IPS DF 6.9 (cell line): ENCODE data around the gene INKA2.
"Not testable (repeated sequence)": the region's sequence is repeated elsewhere in the genome, so short reads cannot be mapped to it uniquely, and the experiment has no call there.

Experiments
- DNase-seq: peaks from one replicate; pipeline ENCODE4 v3.0.0-alpha.2; 2013; ENCODE audit warnings: low read depth, low spot score
- H3K27ac ChIP-seq: one replicate; pipeline ENCODE4 v1.5.1; 2013; ENCODE audit warnings: low read length, control low read depth
- H3K27me3 ChIP-seq: 2 replicates; pipeline ENCODE4 v1.6.1; 2013; ENCODE audit warnings: mild to moderate bottlenecking, low read length; ENCODE audit not compliant: control insufficient read depth, insufficient read depth
- H3K36me3 ChIP-seq: 2 replicates; pipeline ENCODE4 v1.6.1; 2013; ENCODE audit warnings: low read length; ENCODE audit not compliant: control insufficient read depth, insufficient read depth
- H3K4me1 ChIP-seq: 2 replicates; pipeline ENCODE4 v1.6.1; 2013; ENCODE audit warnings: low read length; ENCODE audit not compliant: control insufficient read depth, insufficient read depth
- H3K4me3 ChIP-seq: 2 replicates; pipeline ENCODE4 v1.5.1; 2013; ENCODE audit warnings: mild to moderate bottlenecking, low read length
- H3K9me3 ChIP-seq: 2 replicates; pipeline ENCODE4 v1.6.1; 2013; ENCODE audit warnings: low read length, inconsistent platforms; ENCODE audit not compliant: control insufficient read depth, insufficient read depth
- WGBS: extraction: QIAGEN DNeasy Blood & Tissue Kit; methylation state at CpG from one replicate; pipeline ENCODE4 v1.1.7; 2013; ENCODE audit warnings: mixed read lengths, missing lambda C conversion rate; ENCODE audit not compliant: insufficient read length, insufficient coverage; 5-methylcytosine and 5-hydroxymethylcytosine counted together

Gene INKA2

DNA sequence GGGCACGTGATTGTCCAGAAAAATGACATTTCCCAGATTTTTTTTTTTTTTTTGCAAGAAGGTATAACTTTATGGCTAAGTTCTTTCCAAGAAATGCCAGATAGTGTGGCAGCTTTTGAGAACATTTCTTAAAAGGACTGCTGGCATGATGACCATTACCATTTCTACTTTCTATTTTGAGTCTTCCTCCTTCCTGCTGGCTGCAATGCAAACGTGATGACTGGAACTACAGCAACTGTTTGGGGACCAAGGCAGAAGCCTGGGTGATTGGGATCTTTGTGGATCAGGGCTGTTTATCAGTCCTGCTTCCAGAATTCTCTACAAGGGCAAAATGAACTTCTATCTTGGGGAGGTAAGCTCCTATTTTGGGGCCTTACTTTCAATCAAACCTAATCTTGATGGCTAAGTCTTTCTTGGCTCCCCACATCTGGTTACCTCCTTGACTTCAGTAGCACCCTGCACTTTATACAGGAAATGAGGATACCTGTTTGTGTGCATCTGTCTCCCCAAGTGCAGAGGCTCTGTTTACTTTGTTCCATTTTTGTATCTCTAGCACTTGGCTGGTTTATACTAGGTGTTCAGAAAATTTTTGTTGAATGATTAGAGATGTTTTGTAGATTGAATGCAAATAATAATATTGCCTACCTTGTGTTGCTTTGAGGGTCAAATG lies 12.8 kb upstream of the INKA2 start:
- WGBS = no CpG with 5 or more reads among the region's 2 CpGs
- H3K4me1 ChIP-seq = peaks cover 2% of the 10 kb centered on the region; the same call in 1 of the 2 replicates
- no peak for DNase-seq
- H3K27me3 ChIP-seq = no peaks in the 10 kb centered on the region
- H3K36me3 ChIP-seq = no peaks in the 10 kb centered on the region
- H3K27ac ChIP-seq = no peak overlapping the region
- no peaks in the 10 kb centered on the region for H3K9me3 ChIP-seq
- no peak overlapping the region for H3K4me3 ChIP-seq

GRCh38 chr1:111750856-111751255 lies 11.7 kb upstream of the INKA2 start:
- H3K27ac ChIP-seq = no peak overlapping the region
- H3K4me3 ChIP-seq = no peak overlapping the region
- H3K4me1 ChIP-seq = peaks cover 1% of the 10 kb centered on the region; the same call in 1 of the 2 replicates
- no peaks in the 10 kb centered on the region for H3K36me3 ChIP-seq
- DNase-seq = no peak
- H3K27me3 ChIP-seq = no peaks in the 10 kb centered on the region
- no CpG with 5 or more reads among the region's 2 CpGs for WGBS
- no peaks in the 10 kb centered on the region for H3K9me3 ChIP-seq

GRCh38 chr1:111749628-111750027 lies 10.4 kb upstream of the INKA2 start:
- no peak for DNase-seq
- WGBS = no CpG with 5 or more reads among the region's 3 CpGs

DNA sequence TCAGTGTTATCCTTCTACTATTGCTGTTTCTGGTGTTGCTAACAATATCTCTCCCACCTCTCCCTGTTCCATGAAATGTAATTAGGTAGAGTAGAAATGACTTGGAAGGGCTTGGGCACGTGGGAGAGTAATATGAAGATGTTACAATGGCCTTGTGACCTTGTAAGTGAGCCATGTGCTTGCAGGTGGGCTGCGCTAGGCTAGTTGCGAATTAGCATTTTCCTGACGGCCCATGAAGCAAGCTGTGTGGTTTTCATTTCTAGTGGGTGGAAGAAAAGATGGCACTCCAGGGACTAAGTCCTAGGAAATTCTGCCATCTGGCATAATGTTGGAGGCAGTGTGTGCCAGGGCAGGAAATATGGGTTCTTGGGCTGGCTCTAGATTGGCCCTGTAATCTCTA lies 8.8 kb upstream of the INKA2 start:
- Histone ChIP-seq H3K27ac (no peak overlapping the region), H3K9me3 (no peaks in the 10 kb centered on the region), H3K27me3 (no peaks in the 10 kb centered on the region), H3K4me1 (peaks cover 1% of the 10 kb centered on the region; the same call in 1 of the 2 replicates), H3K36me3 (no peaks in the 10 kb centered on the region), H3K4me3 (no peak overlapping the region)
- no peak for DNase-seq
- WGBS = no CpG with 5 or more reads among the region's 4 CpGs

More at GRCh38 chr1:111749628-111750027, 10.4 kb upstream of the INKA2 start:
- H3K9me3 ChIP-seq = no peaks in the 10 kb centered on the region
- H3K27me3 ChIP-seq = no peaks in the 10 kb centered on the region
- H3K27ac ChIP-seq = no peak overlapping the region
- H3K4me1 ChIP-seq = peaks cover 1% of the 10 kb centered on the region; the same call in 1 of the 2 replicates
- H3K36me3 ChIP-seq = no peaks in the 10 kb centered on the region
- H3K4me3 ChIP-seq = no peak overlapping the region

GRCh38 chr1:111747282-111747734 lies 8.1 kb upstream of the INKA2 start:
- H3K27me3 ChIP-seq = no peaks in the 10 kb centered on the region
- no CpG with 5 or more reads among the region's 3 CpGs for WGBS
- no peaks in the 10 kb centered on the region for H3K9me3 ChIP-seq
- no peak for DNase-seq
- no peak overlapping the region for H3K27ac ChIP-seq
- peaks cover 1% of the 10 kb centered on the region; the same call in 1 of the 2 replicates for H3K4me1 ChIP-seq
- H3K36me3 ChIP-seq = no peaks in the 10 kb centered on the region
- H3K4me3 ChIP-seq = no peak overlapping the region

- no peaks in the 10 kb centered on the region for H3K27me3 ChIP-seq
- DNase-seq = no peak
- H3K4me3 ChIP-seq = no peak overlapping the region
- no peaks in the 10 kb centered on the region for H3K36me3 ChIP-seq
- no CpG with 5 or more reads among the region's 2 CpGs for WGBS
- no peak overlapping the region for H3K27ac ChIP-seq
- peaks cover 1% of the 10 kb centered on the region; the same call in 1 of the 2 replicates for H3K4me1 ChIP-seq
- no peaks in the 10 kb centered on the region for H3K9me3 ChIP-seq
Observed at GRCh38 chr1:111746614-111746999, 7.4 kb upstream of the INKA2 start.

GRCh38 chr1:111745675-111746613 lies 6.7 kb upstream of the INKA2 start:
- Histone ChIP-seq H3K4me3 (no peak overlapping the region), H3K27me3 (no peaks in the 10 kb centered on the region), H3K4me1 (peaks cover 1% of the 10 kb centered on the region; the same call in 1 of the 2 replicates), H3K27ac (no peak overlapping the region), H3K36me3 (no peaks in the 10 kb centered on the region), H3K9me3 (no peaks in the 10 kb centered on the region)
- DNase-seq = no peak
- no CpG with 5 or more reads among the region's 9 CpGs for WGBS

DNA sequence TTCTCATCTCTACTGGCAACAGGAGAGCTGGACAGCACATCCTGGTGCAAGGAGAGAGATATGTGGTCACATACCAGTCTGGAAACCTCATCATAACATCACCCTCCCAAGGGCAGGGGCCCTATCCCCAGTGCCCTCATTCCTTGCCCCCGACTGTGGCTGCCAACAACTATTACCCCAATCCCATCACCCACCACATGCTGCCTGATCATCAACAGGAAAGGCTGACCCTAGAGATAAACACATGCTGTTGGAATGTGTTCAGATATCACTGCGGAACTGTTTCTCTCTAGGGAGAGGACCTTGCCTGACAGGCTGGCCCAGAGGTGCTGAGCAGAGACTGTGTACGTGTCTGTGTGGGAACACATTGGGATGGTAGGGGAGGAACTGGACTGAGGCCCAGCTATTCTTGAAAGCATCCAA lies 4.5 kb upstream of the INKA2 start:
- H3K4me3 ChIP-seq = no peak overlapping the region
- no peaks in the 10 kb centered on the region for H3K9me3 ChIP-seq
- H3K27ac ChIP-seq = no peak overlapping the region
- no peaks in the 10 kb centered on the region for H3K27me3 ChIP-seq
- no CpG with 5 or more reads among the region's 3 CpGs for WGBS
- no peaks in the 10 kb centered on the region; the same call in 1 of the 2 replicates for H3K4me1 ChIP-seq
- DNase-seq = no peak
- no peaks in the 10 kb centered on the region for H3K36me3 ChIP-seq

GRCh38 chr1:111742938-111743549 lies 3.8 kb upstream of the INKA2 start:
- Histone ChIP-seq H3K27me3 (no peaks in the 10 kb centered on the region), H3K36me3 (no peaks in the 10 kb centered on the region), H3K4me3 (no peak overlapping the region), H3K27ac (no peak overlapping the region), H3K4me1 (no peaks in the 10 kb centered on the region; the same call in 1 of the 2 replicates), H3K9me3 (no peaks in the 10 kb centered on the region)
- DNase-seq = no peak
- WGBS = no CpG with 5 or more reads among the region's 5 CpGs

DNA sequence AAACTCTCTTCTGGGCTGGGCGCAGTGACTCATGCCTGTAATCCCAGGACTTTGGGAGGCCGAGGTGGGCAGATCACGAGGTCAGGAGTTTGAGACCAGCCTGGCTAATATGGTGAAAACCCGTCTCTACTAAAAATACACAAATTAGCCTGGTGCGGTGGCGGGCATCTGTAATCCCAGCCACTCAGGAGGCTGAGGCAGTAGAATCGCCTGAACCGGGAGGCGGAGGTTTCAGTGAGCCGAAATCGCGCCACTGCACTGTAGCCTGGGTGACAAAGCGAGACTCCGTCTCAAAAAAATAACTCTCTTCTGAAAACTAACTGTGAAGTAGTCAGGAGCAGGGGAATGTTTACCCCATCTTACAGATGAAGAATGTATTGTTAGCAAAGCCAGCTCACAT lies 3.1 kb upstream of the INKA2 start:
- not testable (repeated sequence) for H3K36me3 ChIP-seq, H3K27ac ChIP-seq, H3K27me3 ChIP-seq, H3K4me3 ChIP-seq, H3K4me1 ChIP-seq, DNase-seq, H3K9me3 ChIP-seq
- WGBS = no CpG with 5 or more reads among the region's 14 CpGs
